HepG2 (cell line): ENCODE measurements around the gene RPH3AL. TPM values are rescaled to one million over a fixed set of nuclear protein-coding genes. Genes with fewer than 3 reads are reported as not detected.

Experiments used
- ATAC-seq: fragments of 200-7000 bp; cut with Tn5 transposase; 3 replicates; pipeline ENCODE4 v1.9.1; 2020; ENCODE audit warnings: mild to moderate bottlenecking, moderate library complexity
- BruUV-seq: library from RNA; stranded (reverse); fragments of 400-500 nt; replicated peaks from 2 replicates; lab custom pipeline; 2021; lab: Mats Ljungman, UMichigan
- CTCF ChIA-PET: fragments of 300-600 bp; formaldehyde crosslinking; extraction: SDS; loops from one replicate; lab custom pipeline; 2021; ENCODE audit warnings: low total read pairs, inconsistent platforms, low intra/inter-chr PET ratio; lab: Yijun Ruan, JAX
- POLR2A ChIA-PET: fragments of 350-600 bp; sonication (Branson Sonifier 250); formaldehyde crosslinking; loops from one replicate; lab custom pipeline; 2020; ENCODE audit warnings: antibody characterized with exemption, inconsistent platforms; lab: Yijun Ruan, JAX
- DNase-seq: peaks from one replicate; pipeline ENCODE4 v3.0.0-alpha.2; 2015; ENCODE audit warnings: low spot score
- FAIRE-seq: peaks from 3 replicates; lab custom pipeline; 2011; peaks lifted over from hg19 to GRCh38; lab: Jason Lieb, UNC
- H2AFZ ChIP-seq: one replicate; pipeline ENCODE4 v1.6.1; 2011; ENCODE audit warnings: low read length, inconsistent platforms
- H3K27ac ChIP-seq: fragments of 300-600 bp; 3 replicates; pipeline ENCODE4 v1.8.0; 2011; ENCODE audit warnings: mixed run types, mild to moderate bottlenecking, mixed read lengths, low read length, inconsistent platforms; ENCODE audit not compliant: insufficient read depth; ENCODE audit errors: extremely low read length
- H3K27me3 ChIP-seq, 2 experiments: fragments of 200-600 bp in 1 of 2; 2 replicates in 1 of 2; 3 replicates in 1 of 2; pipeline versions ENCODE4 v1.6.0 to v1.8.0; 2011; ENCODE audit warnings: low read length in 2 of 2, mild to moderate bottlenecking in 2 of 2, moderate library complexity in 2 of 2, inconsistent platforms in 1 of 2; ENCODE audit not compliant: insufficient read depth in 2 of 2, control insufficient read depth in 1 of 2
- H3K36me3 ChIP-seq, 2 experiments: fragments of 200-600 bp in 1 of 2; replicated peaks in 1 of 2; 2 replicates in 1 of 2; 3 replicates in 1 of 2; pipeline versions ENCODE4 v1.5.1 to v1.8.0; 2011; ENCODE audit warnings: low read length in 2 of 2, inconsistent platforms in 1 of 2; ENCODE audit not compliant: insufficient read depth in 2 of 2, control insufficient read depth in 1 of 2
- H3K4me1 ChIP-seq: 2 replicates; pipeline ENCODE4 v1.5.1; 2012; ENCODE audit warnings: low read length, inconsistent platforms; ENCODE audit not compliant: insufficient read depth
- H3K4me2 ChIP-seq: 2 replicates; pipeline ENCODE4 v1.6.0; 2011; ENCODE audit warnings: low read depth, low read length, inconsistent platforms
- H3K4me3 ChIP-seq, 3 experiments: fragments of 200-600 bp in 1 of 3; sonication (generic), shearing (Covaris generic) in 1 of 3; replicated peaks in 1 of 3; 2 replicates each; pipeline ENCODE4 v1.5.1; 2011 to 2016; ENCODE audit warnings: low read length in 3 of 3, inconsistent platforms in 2 of 3, low read depth in 2 of 3, mild to moderate bottlenecking in 2 of 3, control low read depth in 1 of 3, mixed read lengths in 1 of 3; ENCODE audit not compliant: insufficient read depth in 1 of 3
- H3K79me2 ChIP-seq: one replicate; pipeline ENCODE4 v1.6.1; 2011; ENCODE audit warnings: low read length, inconsistent platforms; ENCODE audit not compliant: insufficient read depth
- H3K9ac ChIP-seq: 2 replicates; pipeline ENCODE4 v1.6.0; 2011; ENCODE audit warnings: mild to moderate bottlenecking, low read depth, low read length, inconsistent platforms; ENCODE audit not compliant: insufficient read depth
- H3K9me3 ChIP-seq: 2 replicates; pipeline ENCODE4 v1.5.1; 2012; ENCODE audit warnings: mild to moderate bottlenecking, low read length
- H4K20me1 ChIP-seq: 2 replicates; pipeline ENCODE4 v1.6.0; 2011; ENCODE audit warnings: inconsistent platforms, mild to moderate bottlenecking, low read length, moderate library complexity; ENCODE audit not compliant: insufficient read depth
- FOXK2 ChIP-seq: fragments of 450-650 bp; IDR thresholded peaks from 2 replicates; pipeline ENCODE4 v1.6.1; 2016
- IKZF1 ChIP-seq: fragments of 450-650 bp; IDR thresholded peaks from 2 replicates; pipeline ENCODE4 v1.7.1; 2016
- LCORL ChIP-seq, 2 experiments: fragments of 450-650 bp in 1 of 2; sonication (generic) in 1 of 2; formaldehyde crosslinking in 1 of 2; IDR thresholded peaks; 2 replicates each; pipeline versions ENCODE4 v1.5.0 to v1.6.1; 2017 to 2020; ENCODE audit warnings: antibody characterized with exemption in 1 of 2, missing genetic modification reagents in 1 of 2
- MIXL1 ChIP-seq: IDR thresholded peaks from 2 replicates; pipeline ENCODE4 v1.6.1; 2016
- ONECUT2 ChIP-seq: sonication (generic); formaldehyde crosslinking; IDR thresholded peaks from 2 replicates; pipeline ENCODE4 v1.4.0; 2020; ENCODE audit warnings: missing genetic modification reagents
- POLR2AphosphoS2 ChIP-seq: IDR thresholded peaks from 2 replicates; pipeline ENCODE4 v1.6.1; 2011; ENCODE audit warnings: low read depth, low read length, improper control_type of control experiment
- TRIM22 ChIP-seq: fragments of 450-650 bp; IDR thresholded peaks from 2 replicates; pipeline ENCODE4 v1.6.1; 2017
- YEATS2 ChIP-seq: sonication (generic); formaldehyde crosslinking; IDR thresholded peaks from 2 replicates; pipeline ENCODE4 v1.4.0; 2020; ENCODE audit warnings: missing genetic modification reagents, borderline replicate concordance
- ZKSCAN5 ChIP-seq: sonication (generic); formaldehyde crosslinking; IDR thresholded peaks from 2 replicates; pipeline ENCODE4 v1.5.1; 2020; ENCODE audit warnings: mild to moderate bottlenecking, missing genetic modification reagents
- ZMYM4 ChIP-seq: sonication (generic); formaldehyde crosslinking; IDR thresholded peaks from 2 replicates; pipeline ENCODE4 v1.8.1; 2023; ENCODE audit warnings: mild to moderate bottlenecking, missing genetic modification reagents
- ZNF121 ChIP-seq: sonication (generic); formaldehyde crosslinking; IDR thresholded peaks from 2 replicates; pipeline ENCODE4 v1.5.0; 2020; ENCODE audit warnings: mild to moderate bottlenecking, missing genetic modification reagents
- ZNF207 ChIP-seq: fragments of 450-650 bp; IDR thresholded peaks from 2 replicates; pipeline ENCODE4 v1.6.1; 2016; ENCODE audit warnings: antibody characterized with exemption, borderline replicate concordance
- ZNF34 ChIP-seq: sonication (generic); formaldehyde crosslinking; IDR thresholded peaks from 2 replicates; pipeline ENCODE4 v1.4.0; 2020; ENCODE audit warnings: mild to moderate bottlenecking, missing genetic modification reagents, borderline replicate concordance
- ZNF629 ChIP-seq: sonication (generic); formaldehyde crosslinking; conservative IDR thresholded peaks from 2 replicates; pipeline ENCODE4 v1.5.0; 2020; ENCODE audit warnings: missing genetic modification reagents
- WGBS: methylation state at CpG from one replicate; pipeline ENCODE4 v1.1.6; 2017; ENCODE audit warnings: low lambda C conversion rate; 5-methylcytosine and 5-hydroxymethylcytosine counted together
- in situ Hi-C: cut with HindIII; loops from 2 replicates; pipeline ENCODE4 v1.10.0; 2017; ENCODE audit warnings: low pct_unique_long_range_greater_than_20kb; ENCODE audit not compliant: extremely low pct_ligation_motif_present
- intact Hi-C: fragments of 100-400 bp; cut with micrococcal nuclease; formaldehyde crosslinking; loops from one replicate; pipeline ENCODE4 v1.10.0; 2022; ENCODE audit not compliant: unreplicated experiment
- polyA plus RNA-seq, 8 experiments: library from polyadenylated mRNA; depleted of rRNA in 3 of 8; stranded (reverse) in 7 of 8; unstranded in 1 of 8; fragments of >200 nt; fragmentation: Illumina TruSeq in 4 of 8; extraction: Trizol in 4 of 8; gene quantifications; 2 replicates each; pipeline versions ENCODE4 v1.2.1 to v1.2.3, GENCODE V29; 2011 to 2016; ENCODE audit warnings: low read depth in 4 of 8, missing spikeins in 1 of 8, mixed read lengths in 1 of 8; ENCODE audit not compliant: insufficient read depth in 1 of 8
- total RNA-seq, 5 experiments: library from RNA; depleted of rRNA; stranded (reverse); fragments of >200 nt; fragmentation: Illumina TruSeq; extraction: Trizol; gene quantifications; 2 replicates each; pipeline ENCODE4 v1.2.3, GENCODE V29; 2016; ENCODE audit warnings: low read depth in 1 of 5
- TF ChIP-seq, protein P1 (sequence below): sonication (generic); formaldehyde crosslinking; IDR thresholded peaks from 2 replicates; pipeline ENCODE4 v1.8.1; 2023; ENCODE audit warnings: mild to moderate bottlenecking, missing genetic modification reagents, borderline replicate concordance
- TF ChIP-seq, protein P2 (sequence below): fragments of 450-650 bp; IDR thresholded peaks from 2 replicates; pipeline ENCODE4 v1.6.1; 2016

The RPH3AL gene
- total and polyA plus RNA-seq, 2 of the 13 experiments (the other 11 are each of a cell fraction or from before 2014, with no cell fraction given), result 7.8 to 16.4 TPM

- Histone ChIP-seq H3K4me3 (no peak overlapping the region), H3K9me3 (no peaks in the 10 kb centered on the region), H3K9ac (no peak overlapping the region), H4K20me1 (no peaks in the 10 kb centered on the region), H3K79me2 (no peaks in the 10 kb centered on the region), H3K27me3 (no peaks in the 10 kb centered on the region), H3K27ac (no peak overlapping the region), H3K36me3 (peaks cover 10 to 12% of the 10 kb centered on the region in 2 experiments; a peak in 4 of 5 replicates), H2AFZ (no peak overlapping the region), H3K4me2 (no peak overlapping the region), H3K4me1 (no peaks in the 10 kb centered on the region)
- ChIA-PET CTCF (no interaction called here), POLR2A (no interaction called here)
- TF ChIP-seq FOXK2 (no peak), ZNF34 (no peak), ZNF629 (CRISPR knock-in tag) (no peak), ONECUT2 (CRISPR knock-in tag) (no peak), POLR2AphosphoS2 (no peak), ZKSCAN5 (no peak), ZNF121 (CRISPR knock-in tag) (no peak), ZMYM4 (no peak)
- TF ChIP-seq, protein P1, sequence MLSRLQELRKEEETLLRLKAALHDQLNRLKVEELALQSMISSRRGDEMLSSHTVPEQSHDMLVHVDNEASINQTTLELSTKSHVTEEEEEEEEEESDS, result no peak
- in situ Hi-C loops (no loop called here), intact Hi-C loops (no loop called here)
- DNase-seq (no peak), FAIRE-seq (no peak), ATAC-seq (no peak)
- no TSS peak for BruUV-seq
- WGBS, result 100% methylated on average over 2 of the region's 13 CpGs
Observed at GRCh38 chr17:245611-246010, 107.0 kb downstream of the RPH3AL start.

DNA sequence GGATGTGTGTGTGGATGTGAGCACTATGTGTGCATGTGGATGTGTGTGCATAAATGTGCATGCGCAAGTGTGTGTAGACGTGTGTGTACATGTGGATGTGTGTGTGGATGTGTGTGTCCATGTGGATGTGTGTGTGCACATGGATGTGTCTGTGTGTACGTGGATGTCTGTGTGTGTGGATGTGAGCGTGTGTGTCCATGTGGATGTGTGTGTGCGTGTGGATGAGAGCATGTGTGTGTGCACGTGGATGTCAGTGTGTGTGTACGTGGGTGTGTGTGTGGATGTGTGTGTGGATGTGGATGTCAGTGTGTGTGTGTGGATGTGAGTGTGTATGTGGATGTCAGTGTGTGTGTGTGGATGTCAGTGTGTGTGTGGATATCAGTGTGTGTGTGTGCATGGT is 107.6 kb downstream of the RPH3AL start:
- Histone ChIP-seq H3K9me3 (no peaks in the 10 kb centered on the region), H3K27me3 (no peaks in the 10 kb centered on the region), H3K4me2 (no peak overlapping the region), H3K79me2 (no peaks in the 10 kb centered on the region), H3K4me1 (no peaks in the 10 kb centered on the region), H3K36me3 (peaks cover 10 to 12% of the 10 kb centered on the region in 2 experiments; a peak in 4 of 5 replicates), H3K4me3 (no peak overlapping the region), H3K27ac (no peak overlapping the region), H3K9ac (no peak overlapping the region), H4K20me1 (no peaks in the 10 kb centered on the region), H2AFZ (no peak overlapping the region)
- FAIRE-seq (no peak), DNase-seq (no peak), ATAC-seq (no peak)
- no TSS peak for BruUV-seq
- in situ Hi-C loops, result no loop called here
- ChIA-PET CTCF (no interaction called here), POLR2A (no interaction called here)
- intact Hi-C loops, result no loop called here
- WGBS, result 90% methylated on average over 7 of the region's 7 CpGs
- TF ChIP-seq TRIM22 (0 out of 2 replicates have a peak, but pooled peaks have one; percentile 16), YEATS2 (CRISPR knock-in tag) (no peak), LCORL (IDR thresholded peaks at IDR 0.05) (peak; percentile 14; the same call in 1 of the 2 replicates), LCORL (CRISPR knock-in tag; IDR thresholded peaks at IDR 0.05) (no peak), IKZF1 (0 out of 2 replicates have a peak, but pooled peaks have one; percentile 25), ZNF207 (0 out of 2 replicates have a peak, but pooled peaks have one; percentile 4), MIXL1 (CRISPR knock-in tag) (no peak)
- TF ChIP-seq, protein P2, sequence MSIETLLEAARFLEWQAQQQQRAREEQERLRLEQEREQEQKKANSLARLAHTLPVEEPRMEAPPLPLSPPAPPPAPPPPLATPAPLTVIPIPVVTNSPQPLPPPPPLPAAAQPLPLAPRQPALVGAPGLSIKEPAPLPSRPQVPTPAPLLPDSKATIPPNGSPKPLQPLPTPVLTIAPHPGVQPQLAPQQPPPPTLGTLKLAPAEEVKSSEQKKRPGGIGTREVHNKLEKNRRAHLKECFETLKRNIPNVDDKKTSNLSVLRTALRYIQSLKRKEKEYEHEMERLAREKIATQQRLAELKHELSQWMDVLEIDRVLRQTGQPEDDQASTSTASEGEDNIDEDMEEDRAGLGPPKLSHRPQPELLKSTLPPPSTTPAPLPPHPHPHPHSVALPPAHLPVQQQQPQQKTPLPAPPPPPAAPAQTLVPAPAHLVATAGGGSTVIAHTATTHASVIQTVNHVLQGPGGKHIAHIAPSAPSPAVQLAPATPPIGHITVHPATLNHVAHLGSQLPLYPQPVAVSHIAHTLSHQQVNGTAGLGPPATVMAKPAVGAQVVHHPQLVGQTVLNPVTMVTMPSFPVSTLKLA, result peak; percentile 95
